Heart left ventricle (tissue), 16 donors: Measurements from ENCODE around the gene MGMT. TPM values are rescaled to one million over a fixed set of nuclear protein-coding genes. Genes with fewer than 3 reads are reported as not detected.

Experiments used
- ATAC-seq, 4 donors: fragments of 200-7000 bp; cut with Tn5 transposase; one replicate each; pipeline ENCODE4 v1.9.1; 2020 to 2022; ENCODE audit warnings: moderate library complexity in 4 of 4, mild to moderate bottlenecking in 3 of 4, moderate number of reproducible peaks in 1 of 4
- DNase-seq, 5 donors: peaks; one replicate each; pipeline ENCODE4 v3.0.0-alpha.2; 2020
- H3K27ac ChIP-seq, 12 donors: fragments of 200-600 bp; sonication (generic) in 4 of 12; one replicate each; pipeline versions ENCODE4 v1.5.0 to v1.8.0; 2016 to 2022; ENCODE audit warnings: mild to moderate bottlenecking in 2 of 12
- H3K27me3 ChIP-seq, 9 donors: fragments of 200-600 bp; sonication (generic) in 2 of 9; one replicate each; pipeline versions ENCODE4 v1.5.1 to v1.8.0; 2016 to 2022; ENCODE audit warnings: mild to moderate bottlenecking in 3 of 9
- H3K36me3 ChIP-seq, 9 donors: fragments of 200-600 bp; sonication (generic) in 2 of 9; one replicate each; pipeline versions ENCODE4 v1.5.0 to v1.8.0; 2018 to 2022; ENCODE audit warnings: mild to moderate bottlenecking in 2 of 9
- H3K4me1 ChIP-seq, 12 donors: fragments of 200-600 bp; sonication (generic) in 4 of 12; one replicate each; pipeline versions ENCODE4 v1.5.0 to v1.8.0; 2016 to 2022; ENCODE audit warnings: mild to moderate bottlenecking in 3 of 12
- H3K4me3 ChIP-seq, 12 donors: fragments of 200-600 bp; sonication (generic) in 4 of 12; one replicate each; pipeline versions ENCODE4 v1.5.0 to v1.8.0; 2017 to 2022; ENCODE audit warnings: mild to moderate bottlenecking in 9 of 12, moderate library complexity in 4 of 12
- H3K9me3 ChIP-seq, 12 donors: fragments of 200-600 bp; sonication (generic) in 4 of 12; one replicate each; pipeline versions ENCODE4 v1.5.0 to v1.8.0; 2016 to 2022; ENCODE audit warnings: mild to moderate bottlenecking in 1 of 12
- CTCF ChIP-seq, 12 donors: fragments of 200-600 bp; sonication (generic) in 4 of 12; IDR thresholded peaks; one replicate each; pipeline versions ENCODE4 v1.5.0 to v1.8.0; 2018 to 2022; ENCODE audit warnings: antibody characterized with exemption in 12 of 12, mild to moderate bottlenecking in 5 of 12
- POLR2A ChIP-seq, 2 donors: fragments of 450-650 bp; IDR thresholded peaks; one replicate each; pipeline ENCODE4 v1.6.1; 2017; ENCODE audit warnings: antibody characterized with exemption in 2 of 2, mild to moderate bottlenecking in 2 of 2, moderate library complexity in 2 of 2
- WGBS, 4 donors: extraction: QIAGEN DNeasy Blood & Tissue Kit in 2 of 4; methylation state at CpG; one replicate each; pipeline versions ENCODE4 v1.1.5 to v1.1.7; 2013 to 2018; 5-methylcytosine and 5-hydroxymethylcytosine counted together
- intact Hi-C, 10 donors: fragments of 100-400 bp; cut with DNase I; formaldehyde crosslinking; loops; one replicate each; pipeline versions ENCODE4 v1.11.1 to v1.14.2; 2022
- polyA plus RNA-seq, 2 donors: library from polyadenylated mRNA; stranded (reverse); fragments of 200-250 nt; gene quantifications; one replicate each; pipeline ENCODE4 v1.2.3, GENCODE V29; 2013
- total RNA-seq, 9 donors: library from RNA; depleted of rRNA in 2 of 9; stranded (reverse); fragments of >200 nt in 2 of 9; fragmentation: NEBNext Ultra II Directional in 3 of 9; extraction: Animal tissue kit (Norgen Biotek cat#: 25700) in 3 of 9; gene quantifications; one replicate each; pipeline versions ENCODE4 v1.1.0 to v1.2.4, GENCODE V29; 2016 to 2023
- donor health status: ischemic (EF 13 %, LVEDD 7.1; RV severe dilation, severe dysfunction).
- donor health status: healthy with polysubstance abuse.
- donor health status: DM: no; HTN: yes; CAD: no.
- donor health status: DM: no; HTN: no; CAD: no.
- donor health status: ischemic (EF 25% LVEDD 6.9; RV normal size, moderate dysfunction).
- donor health status: ischemic (EF 25% LVEDD 5.7; RV mildly dilated, moderate dysfunction).
- donor health status: healthy.
- donor health status: DM: yes; HTN: yes; CAD: no.
- donor health status: ischemic (EF 35%, LVEDD 5.7; RV mildly dilated, moderate dysfunction).
- donor health status: nonischemic (EF 11% LVEDD 7.7; RV severe dilation, severe dysfunction).
- donor health status: DM: yes; HTN: yes; CAD: no.
- donor health status: PGD.
- donor health status: ischemic (EF 29% LVEDD 5.4; RV normal size, mild dysfunction).
- donor health status: nonischemic (EF 23%, LVEDD 6.1; RV moderate dilation, normal function).

The MGMT gene
- total and polyA plus RNA-seq, 11 donors, result 6.2 to 25.3 (median 11.6) TPM

- WGBS, 4 donors, result 94 to 97% (median 96%) methylated on average over 11 of the region's 11 CpGs
- Histone ChIP-seq H3K27ac (no peak overlapping the region), H3K4me1 (peaks cover 0 to 6% (median 0%) of the 10 kb centered on the region in 12 donors), H3K27me3 (no peaks in the 10 kb centered on the region), H3K9me3 (peaks cover 0 to 3% (median 0%) of the 10 kb centered on the region in 12 donors), H3K36me3 (peaks cover 0 to 21% (median 0%) of the 10 kb centered on the region in 9 donors), H3K4me3 (no peak overlapping the region)
- DNase-seq, result no peak
- TF ChIP-seq CTCF (IDR thresholded peaks at IDR 0.05) (no peak), POLR2A (IDR thresholded peaks at IDR 0.05) (no peak)
- ATAC-seq, result no peak
- intact Hi-C loops, result loop anchor here in 1 of 10 donors (10.0 kb wide), 1 partner anchor 490 kb away; the partner anchor contains the start of gene EBF3
These were observed 7.6 kb downstream of the MGMT start for GRCh38 chr10:129474642-129475041.

- Histone ChIP-seq H3K27ac (no peak overlapping the region), H3K36me3 (peaks cover 0 to 13% (median 0%) of the 10 kb centered on the region in 9 donors), H3K9me3 (peaks cover 0 to 16% (median 0%) of the 10 kb centered on the region in 12 donors), H3K27me3 (no peaks in the 10 kb centered on the region), H3K4me3 (no peak overlapping the region), H3K4me1 (peaks cover 0 to 6% (median 0%) of the 10 kb centered on the region in 12 donors)
- intact Hi-C loops, result loop anchor here in 1 of 10 donors (10.0 kb wide), 1 partner anchor 488 kb away; the partner anchor contains the start of gene EBF3
- ATAC-seq, result peak in 1 of 4 donors; percentile 17
- no peak for DNase-seq
- 95 to 98% (median 95%) methylated on average over 4 to 8 of the region's 8 CpGs for WGBS, 4 donors
- TF ChIP-seq POLR2A (IDR thresholded peaks at IDR 0.05) (no peak), CTCF (IDR thresholded peaks at IDR 0.05) (no peak)
These were observed 9.4 kb downstream of the MGMT start for GRCh38 chr10:129476431-129476830.

- Histone ChIP-seq H3K27ac (no peak overlapping the region), H3K27me3 (no peaks in the 10 kb centered on the region), H3K9me3 (peaks cover 0 to 22% (median 5%) of the 10 kb centered on the region in 12 donors), H3K36me3 (peaks cover 0 to 9% (median 0%) of the 10 kb centered on the region in 9 donors), H3K4me3 (no peak overlapping the region), H3K4me1 (peaks cover 0 to 6% (median 0%) of the 10 kb centered on the region in 12 donors)
- 94 to 97% (median 96%) methylated on average over 5 of the region's 5 CpGs for WGBS, 4 donors
- no peak for DNase-seq
- ATAC-seq, result peak in 1 of 4 donors; percentile 25
- TF ChIP-seq CTCF (IDR thresholded peaks at IDR 0.05), result no peak
- no peak for TF ChIP-seq POLR2A (IDR thresholded peaks at IDR 0.05)
- intact Hi-C loops, result loop anchor here in 1 of 10 donors (10.0 kb wide), 1 partner anchor 488 kb away; the partner anchor contains the start of gene EBF3
These were observed 10.0 kb downstream of the MGMT start for GRCh38 chr10:129477051-129477450.

- Histone ChIP-seq H3K9me3 (peaks cover 0 to 53% (median 30%) of the 10 kb centered on the region in 12 donors), H3K4me1 (peaks cover 0 to 3% (median 0%) of the 10 kb centered on the region in 12 donors), H3K36me3 (no peaks in the 10 kb centered on the region), H3K27ac (no peak overlapping the region), H3K27me3 (no peaks in the 10 kb centered on the region), H3K4me3 (no peak overlapping the region)
- intact Hi-C loops, result no loop called here
- WGBS, 4 donors, result 93 to 97% (median 96%) methylated on average over 1 of the region's 1 CpG
- no peak for DNase-seq
- no peak for ATAC-seq
- TF ChIP-seq CTCF (IDR thresholded peaks at IDR 0.05), result no peak
- no peak for TF ChIP-seq POLR2A (IDR thresholded peaks at IDR 0.05)
These were observed 14.6 kb downstream of the MGMT start for GRCh38 chr10:129481641-129482040.
